ENCODE data around the gene KHDRBS1. TPM values are rescaled to one million over a fixed set of nuclear protein-coding genes. Genes with fewer than 3 reads are reported as not detected.

KHDRBS1 gene
- total RNA-seq, 1 donor from 2014 or later: 139 TPM

DNA sequence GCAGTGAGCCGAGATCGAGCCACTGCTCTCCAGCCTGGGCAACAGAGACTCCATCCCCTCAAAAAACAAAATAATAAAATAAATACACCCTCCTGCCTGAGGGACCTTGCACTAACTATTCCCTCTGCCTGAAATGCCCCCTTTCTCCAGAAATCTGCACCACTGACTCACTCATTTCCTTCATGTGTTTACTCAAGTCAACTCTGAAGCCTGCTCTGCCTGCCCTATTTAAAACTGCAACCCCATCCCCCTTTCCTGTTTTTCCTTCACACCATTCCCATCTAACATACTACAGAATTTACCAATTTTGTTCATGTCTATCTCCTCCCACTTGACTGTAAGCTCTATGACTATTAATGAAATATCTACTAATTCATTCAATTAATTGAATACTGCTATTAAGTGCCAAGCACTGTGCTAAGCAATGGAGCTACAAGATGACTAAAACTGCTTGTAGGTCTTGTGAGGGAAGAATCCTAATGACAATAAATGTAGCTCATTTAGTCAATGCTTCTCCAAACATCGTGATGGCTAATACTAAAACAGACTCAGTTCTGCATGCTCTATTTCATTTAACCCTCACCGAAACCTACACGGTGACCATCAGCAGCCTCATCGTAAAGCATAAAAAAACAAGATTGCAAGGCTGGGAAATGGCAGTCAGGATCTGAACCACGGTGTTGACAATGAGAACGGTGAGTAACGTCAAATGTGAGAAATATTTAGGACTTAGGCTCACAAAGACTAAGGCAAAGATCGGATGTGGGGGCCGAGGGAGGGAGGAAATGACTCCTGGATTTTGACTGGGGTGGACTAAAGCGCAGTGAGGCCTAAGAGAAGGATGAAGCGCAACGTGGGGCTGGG, 58.3 kb downstream of the KHDRBS1 start:
- peaks cover 5% of the 10 kb centered on the region for H3K36me3 Mint-ChIP-seq (ENCODE audit: low read depth, unreplicated experiment)
- peaks cover 28% of the 10 kb centered on the region for H3K4me1 ChIP-seq (ENCODE audit: insufficient read depth, low read length)
- peak overlapping the region; percentile 84 for H3K9ac ChIP-seq (ENCODE audit: low read length)
- peaks cover 6% of the 10 kb centered on the region for H3K36me3 ChIP-seq (ENCODE audit: insufficient read depth, low read length)
- TF ChIP-seq, protein P1, sequence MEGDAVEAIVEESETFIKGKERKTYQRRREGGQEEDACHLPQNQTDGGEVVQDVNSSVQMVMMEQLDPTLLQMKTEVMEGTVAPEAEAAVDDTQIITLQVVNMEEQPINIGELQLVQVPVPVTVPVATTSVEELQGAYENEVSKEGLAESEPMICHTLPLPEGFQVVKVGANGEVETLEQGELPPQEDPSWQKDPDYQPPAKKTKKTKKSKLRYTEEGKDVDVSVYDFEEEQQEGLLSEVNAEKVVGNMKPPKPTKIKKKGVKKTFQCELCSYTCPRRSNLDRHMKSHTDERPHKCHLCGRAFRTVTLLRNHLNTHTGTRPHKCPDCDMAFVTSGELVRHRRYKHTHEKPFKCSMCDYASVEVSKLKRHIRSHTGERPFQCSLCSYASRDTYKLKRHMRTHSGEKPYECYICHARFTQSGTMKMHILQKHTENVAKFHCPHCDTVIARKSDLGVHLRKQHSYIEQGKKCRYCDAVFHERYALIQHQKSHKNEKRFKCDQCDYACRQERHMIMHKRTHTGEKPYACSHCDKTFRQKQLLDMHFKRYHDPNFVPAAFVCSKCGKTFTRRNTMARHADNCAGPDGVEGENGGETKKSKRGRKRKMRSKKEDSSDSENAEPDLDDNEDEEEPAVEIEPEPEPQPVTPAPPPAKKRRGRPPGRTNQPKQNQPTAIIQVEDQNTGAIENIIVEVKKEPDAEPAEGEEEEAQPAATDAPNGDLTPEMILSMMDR (IDR thresholded peaks at IDR 0.05; ENCODE audit: insufficient read depth, low read depth, low read length): no peak
- no peak for TF ChIP-seq EZH2 (IDR thresholded peaks at IDR 0.05; ENCODE audit: insufficient read depth, low read length)
- FAIRE-seq (no peak), DNase-seq (ENCODE audit: low read depth) (peak; percentile 59)
- peak overlapping the region; percentile 82 for H3K27ac ChIP-seq (ENCODE audit: low read depth, low read length)
- H3K4me3 Mint-ChIP-seq (ENCODE audit: unreplicated experiment): peak overlapping the region; percentile 93
- no peaks in the 10 kb centered on the region for H3K9me3 ChIP-seq (ENCODE audit: insufficient read depth, low read depth, low read length)
- peaks cover 30% of the 10 kb centered on the region for H3K79me2 ChIP-seq (ENCODE audit: insufficient read depth, low read length)
- H3K27me3 Mint-ChIP-seq (ENCODE audit: low read depth, unreplicated experiment): no peaks in the 10 kb centered on the region
- H2AFZ ChIP-seq (ENCODE audit: low read depth, low read length): peak overlapping the region; percentile 29
- peak overlapping the region; percentile 83 for H3K4me2 ChIP-seq (ENCODE audit: low read length)
- peaks cover 24% of the 10 kb centered on the region for H4K20me1 ChIP-seq (ENCODE audit: insufficient read depth, low read length)
- no peaks in the 10 kb centered on the region for H3K9me3 Mint-ChIP-seq (ENCODE audit: unreplicated experiment)
- H3K4me1 Mint-ChIP-seq (ENCODE audit: low read depth, unreplicated experiment): peaks cover 23% of the 10 kb centered on the region
- H3K27me3 ChIP-seq (ENCODE audit: insufficient read depth, low read length): no peaks in the 10 kb centered on the region
- H3K4me3 ChIP-seq (ENCODE audit: insufficient read depth, low read depth, low read length): peak overlapping the region; percentile 67
- H3K27ac Mint-ChIP-seq (ENCODE audit: unreplicated experiment): peak overlapping the region; percentile 10

DNA sequence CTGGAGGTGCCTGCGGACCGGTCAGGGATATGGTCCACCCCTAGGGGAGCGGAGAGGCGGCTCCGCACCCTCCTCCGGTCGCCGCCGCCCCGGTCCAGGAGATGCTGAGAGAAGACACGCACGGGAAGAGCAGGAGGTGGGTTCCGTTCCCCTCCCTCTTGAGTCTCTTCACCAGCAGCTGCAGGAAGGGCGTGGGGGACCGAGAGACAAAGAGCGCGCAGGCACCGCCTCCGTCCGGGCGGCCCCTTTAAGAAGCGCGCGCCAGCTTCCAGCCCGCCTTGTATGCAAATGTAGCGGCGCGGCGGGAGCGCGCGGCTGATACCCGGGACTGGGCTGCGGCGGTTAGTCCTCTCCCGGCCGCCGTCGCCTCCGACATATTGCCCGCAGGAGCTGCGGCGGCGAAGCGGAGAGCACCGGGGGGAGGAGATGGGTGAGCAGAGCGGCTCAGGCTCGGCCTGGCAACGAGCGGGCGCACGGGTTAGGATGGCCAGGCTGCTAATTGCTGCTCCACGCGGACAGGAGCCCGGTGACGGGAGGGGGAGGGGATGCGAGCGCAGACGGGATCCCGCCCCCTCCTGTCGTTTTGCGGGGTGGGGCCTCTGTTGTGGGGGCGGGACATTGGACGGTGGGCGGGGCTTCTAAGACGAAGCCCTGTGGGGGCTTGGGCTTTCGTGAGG, 59.1 kb downstream of the KHDRBS1 start, which contains the start of gene TMEM39B:
TSS of gene TMEM39B (plus strand) at position 318 of the 677 bp plus-strand sequence. CDS start at position 427, 109 bp downstream.
- Histone ChIP-seq H2AFZ (ENCODE audit: low read depth, low read length) (peak within 1 kb of the TSS; percentile 29), H3K9ac (ENCODE audit: low read length) (peak within 1 kb of the TSS; percentile 84), H3K4me1 (ENCODE audit: insufficient read depth, low read length) (peaks cover 28% of the 10 kb centered on the region), H3K27me3 (ENCODE audit: insufficient read depth, low read length) (no peaks in the 10 kb centered on the region), H3K36me3 (ENCODE audit: insufficient read depth, low read length) (peaks cover 14% of the 10 kb centered on the region), H3K79me2 (ENCODE audit: insufficient read depth, low read length) (peaks cover 30% of the 10 kb centered on the region), H3K4me2 (ENCODE audit: low read length) (peak within 1 kb of the TSS; percentile 83), H3K27ac (ENCODE audit: low read depth, low read length) (peak within 1 kb of the TSS; percentile 82), H3K9me3 (ENCODE audit: insufficient read depth, low read depth, low read length) (no peaks in the 10 kb centered on the region), H3K4me3 (ENCODE audit: insufficient read depth, low read depth, low read length) (peak within 1 kb of the TSS; percentile 67), H4K20me1 (ENCODE audit: insufficient read depth, low read length) (peaks cover 29% of the 10 kb centered on the region)
- Mint-ChIP-seq H3K27ac (ENCODE audit: unreplicated experiment) (peak within 1 kb of the TSS; percentile 88), H3K4me3 (ENCODE audit: unreplicated experiment) (peak within 1 kb of the TSS; percentile 93), H3K27me3 (ENCODE audit: low read depth, unreplicated experiment) (no peaks in the 10 kb centered on the region), H3K4me1 (ENCODE audit: low read depth, unreplicated experiment) (peaks cover 25% of the 10 kb centered on the region), H3K36me3 (ENCODE audit: low read depth, unreplicated experiment) (peaks cover 12% of the 10 kb centered on the region), H3K9me3 (ENCODE audit: unreplicated experiment) (no peaks in the 10 kb centered on the region)
- TF ChIP-seq, protein P1 (IDR thresholded peaks at IDR 0.05; ENCODE audit: insufficient read depth, low read depth, low read length): no peak
- TF ChIP-seq EZH2 (IDR thresholded peaks at IDR 0.05; ENCODE audit: insufficient read depth, low read length): no peak
- FAIRE-seq: no peak
- peak; percentile 89 for DNase-seq (ENCODE audit: low read depth)
